Fibroblast of pulmonary artery (primary cell): ENCODE results near the gene TTC28.

Source experiments
- DNase-seq: peaks from one replicate; pipeline ENCODE4 v3.0.0-alpha.2; 2010; ENCODE audit warnings: low read depth
- H3K4me3 ChIP-seq: replicated peaks from 2 replicates; pipeline ENCODE4 v1.5.1; 2011; ENCODE audit warnings: low read depth, mild to moderate bottlenecking, control low read depth, low read length, moderate library complexity
- TF ChIP-seq, protein P1 (sequence below): IDR thresholded peaks from 2 replicates; pipeline ENCODE4 v1.5.1; 2011; ENCODE audit warnings: mild to moderate bottlenecking, control low read depth, low read length, inconsistent platforms; ENCODE audit errors: missing control alignments

Gene TTC28

GRCh38 chr22:28148816-28149465 lies 530.7 kb downstream of the TTC28 start:
- no peak overlapping the region for H3K4me3 ChIP-seq
- no peak for DNase-seq
- TF ChIP-seq, protein P1, sequence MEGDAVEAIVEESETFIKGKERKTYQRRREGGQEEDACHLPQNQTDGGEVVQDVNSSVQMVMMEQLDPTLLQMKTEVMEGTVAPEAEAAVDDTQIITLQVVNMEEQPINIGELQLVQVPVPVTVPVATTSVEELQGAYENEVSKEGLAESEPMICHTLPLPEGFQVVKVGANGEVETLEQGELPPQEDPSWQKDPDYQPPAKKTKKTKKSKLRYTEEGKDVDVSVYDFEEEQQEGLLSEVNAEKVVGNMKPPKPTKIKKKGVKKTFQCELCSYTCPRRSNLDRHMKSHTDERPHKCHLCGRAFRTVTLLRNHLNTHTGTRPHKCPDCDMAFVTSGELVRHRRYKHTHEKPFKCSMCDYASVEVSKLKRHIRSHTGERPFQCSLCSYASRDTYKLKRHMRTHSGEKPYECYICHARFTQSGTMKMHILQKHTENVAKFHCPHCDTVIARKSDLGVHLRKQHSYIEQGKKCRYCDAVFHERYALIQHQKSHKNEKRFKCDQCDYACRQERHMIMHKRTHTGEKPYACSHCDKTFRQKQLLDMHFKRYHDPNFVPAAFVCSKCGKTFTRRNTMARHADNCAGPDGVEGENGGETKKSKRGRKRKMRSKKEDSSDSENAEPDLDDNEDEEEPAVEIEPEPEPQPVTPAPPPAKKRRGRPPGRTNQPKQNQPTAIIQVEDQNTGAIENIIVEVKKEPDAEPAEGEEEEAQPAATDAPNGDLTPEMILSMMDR = no peak

DNA sequence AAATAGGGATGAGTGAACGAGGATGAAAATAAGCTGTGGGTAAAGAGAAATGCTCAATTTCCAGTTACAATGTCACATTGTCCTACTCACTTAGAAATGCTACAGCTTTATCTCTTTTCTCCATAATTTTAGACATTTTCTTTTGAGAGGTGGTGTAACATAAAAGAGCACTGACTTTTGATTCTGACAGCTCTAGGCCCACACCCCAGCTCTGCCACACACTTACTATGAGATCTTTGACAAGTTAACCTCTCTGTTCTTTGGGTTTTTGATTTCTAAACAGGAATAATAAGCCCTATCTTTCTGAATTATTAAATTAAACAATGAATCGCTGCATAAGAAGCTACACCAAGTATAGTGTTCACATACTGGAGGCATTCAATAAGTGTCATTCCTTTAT lies 532.2 kb downstream of the TTC28 start:
- no peak for DNase-seq
- H3K4me3 ChIP-seq = no peak overlapping the region
- TF ChIP-seq, protein P1 = no peak

- TF ChIP-seq, protein P1 = no peak
- no peak overlapping the region for H3K4me3 ChIP-seq
- peak; percentile 31 for DNase-seq
These were observed 533.0 kb downstream of the TTC28 start for GRCh38 chr22:28146401-28147314.

DNA sequence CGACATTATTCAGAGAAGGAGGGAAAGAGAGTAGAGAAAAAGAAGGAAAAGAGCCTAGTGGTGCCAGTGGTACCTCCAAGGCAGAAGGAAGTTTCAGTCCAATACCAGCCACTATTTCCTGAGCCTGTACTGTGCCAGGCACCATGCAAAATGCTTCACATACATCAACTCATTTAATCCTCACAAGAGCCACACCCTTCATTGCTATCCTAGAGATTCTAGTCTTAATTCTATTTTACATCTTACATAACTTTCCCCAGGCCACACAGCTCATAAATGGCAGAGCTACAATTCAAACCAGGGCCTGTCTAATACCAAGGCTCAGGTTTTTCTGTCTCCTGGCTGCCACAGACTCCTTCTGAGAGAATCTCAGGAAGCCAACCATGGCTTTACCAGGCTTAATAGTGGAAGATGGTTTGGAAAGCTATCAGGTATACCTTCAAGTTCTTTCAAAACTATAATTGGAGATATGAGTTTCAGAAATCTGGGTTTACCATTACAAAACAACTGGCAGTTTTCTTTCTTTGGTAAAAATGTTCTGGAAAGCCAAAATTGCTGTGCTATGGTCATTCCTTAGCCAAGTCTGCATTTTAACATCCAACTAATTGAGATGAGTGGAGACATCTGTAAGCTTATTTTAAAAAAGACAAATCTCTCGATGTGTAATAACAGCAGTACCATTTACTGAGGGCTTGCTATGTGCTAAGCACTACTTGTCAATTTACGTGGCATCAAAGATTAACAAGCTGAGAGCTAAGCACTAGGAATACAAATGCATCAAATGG lies 535.5 kb downstream of the TTC28 start:
- DNase-seq = no peak
- TF ChIP-seq, protein P1 = no peak
- no peak overlapping the region for H3K4me3 ChIP-seq

DNA sequence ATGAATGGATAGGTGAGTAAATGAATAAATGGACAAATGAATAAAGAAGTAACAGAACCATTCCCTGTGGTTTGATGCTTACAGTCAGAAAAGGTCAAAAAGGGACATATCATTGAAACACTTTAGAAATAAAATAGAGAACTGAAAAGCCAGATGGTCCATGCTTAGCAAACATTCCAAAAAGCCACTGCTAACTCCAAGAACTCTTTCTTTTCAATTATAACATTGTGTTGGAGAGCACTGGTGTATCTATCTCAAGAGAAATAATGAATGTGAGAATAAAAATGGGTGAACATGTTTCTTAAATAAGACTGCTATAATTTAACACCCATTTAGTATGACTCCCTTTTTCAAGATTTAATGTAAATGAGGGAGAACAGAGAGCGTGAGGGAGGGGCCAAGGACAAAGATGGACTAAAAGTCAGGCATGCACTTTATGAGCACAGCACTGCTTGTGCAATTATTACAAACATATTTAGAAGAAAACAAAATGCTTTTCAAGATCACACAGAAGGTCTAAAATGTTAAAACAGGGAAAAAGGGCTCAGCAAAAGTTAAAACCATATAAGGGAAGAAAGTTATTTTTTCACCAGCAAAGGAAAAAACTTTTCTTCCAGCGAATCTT lies 536.3 kb downstream of the TTC28 start:
- TF ChIP-seq, protein P1 = no peak
- no peak for DNase-seq
- H3K4me3 ChIP-seq = no peak overlapping the region

- TF ChIP-seq, protein P1 = no peak
- peak; percentile 95 for DNase-seq
These were observed 537.2 kb downstream of the TTC28 start for GRCh38 chr22:28142361-28142961.

More at GRCh38 chr22:28142361-28142961, 537.2 kb downstream of the TTC28 start:
- H3K4me3 ChIP-seq = no peak overlapping the region
